ENCODE measurements around the gene ZNF219.

ZNF219 gene

DNA sequence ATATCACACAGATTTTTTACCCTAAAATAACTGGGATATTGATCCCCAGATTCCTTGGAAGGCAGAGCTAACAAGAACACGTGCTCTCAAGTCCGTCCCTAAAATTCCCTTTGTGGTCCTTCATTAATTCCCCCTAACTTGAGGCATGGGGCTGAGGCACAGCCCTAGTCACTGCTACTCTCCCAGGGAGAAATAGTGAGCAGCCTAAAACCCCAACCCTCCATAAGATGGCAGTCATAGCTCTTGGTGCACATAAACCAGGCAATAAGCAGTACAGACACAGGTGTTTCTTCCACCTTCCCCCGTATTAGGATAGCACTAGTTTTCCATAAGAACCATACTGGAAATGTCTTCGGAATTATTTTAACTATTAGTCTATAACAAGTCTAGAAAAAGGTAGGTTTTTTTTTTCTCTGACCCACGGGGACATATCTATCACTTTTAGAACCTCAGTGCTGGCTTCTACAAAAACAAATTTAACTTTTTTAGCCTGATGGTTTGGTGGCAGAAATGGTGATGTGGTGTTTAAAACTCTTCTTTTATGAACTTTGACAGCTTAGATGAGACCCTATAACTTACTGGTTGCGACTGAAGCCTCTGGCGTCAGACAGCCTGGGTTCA, 31.5 kb downstream of the ZNF219 start:
- DNase-seq (ENCODE audit: low read depth), result no peak

GRCh38 chr14:21063479-21063878, 35.0 kb downstream of the ZNF219 start:
- DNase-seq (ENCODE audit: low read depth), result no peak

DNA sequence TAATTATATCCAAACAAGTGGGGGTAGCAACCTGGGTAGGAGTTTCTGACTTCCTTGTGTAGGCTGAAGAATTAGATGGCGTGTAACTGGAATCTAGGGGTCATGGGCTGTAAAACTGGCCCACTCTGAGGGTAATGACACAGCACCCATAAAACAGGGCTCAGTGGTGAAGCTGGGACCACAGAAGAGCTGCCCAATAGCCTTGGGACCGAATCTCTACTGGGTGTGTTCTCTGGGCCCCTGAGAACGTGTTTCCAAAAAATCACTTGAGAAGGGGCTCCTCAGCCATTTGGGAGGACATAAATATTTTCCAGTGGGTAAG, 37.1 kb downstream of the ZNF219 start:
- DNase-seq (ENCODE audit: low read depth), result no peak

GRCh38 chr14:21060614-21061346, 37.7 kb downstream of the ZNF219 start:
- DNase-seq (ENCODE audit: low read depth), result no peak

- DNase-seq (ENCODE audit: low read depth), result no peak
Measured at GRCh38 chr14:21059842-21060613, 38.4 kb downstream of the ZNF219 start.

DNA sequence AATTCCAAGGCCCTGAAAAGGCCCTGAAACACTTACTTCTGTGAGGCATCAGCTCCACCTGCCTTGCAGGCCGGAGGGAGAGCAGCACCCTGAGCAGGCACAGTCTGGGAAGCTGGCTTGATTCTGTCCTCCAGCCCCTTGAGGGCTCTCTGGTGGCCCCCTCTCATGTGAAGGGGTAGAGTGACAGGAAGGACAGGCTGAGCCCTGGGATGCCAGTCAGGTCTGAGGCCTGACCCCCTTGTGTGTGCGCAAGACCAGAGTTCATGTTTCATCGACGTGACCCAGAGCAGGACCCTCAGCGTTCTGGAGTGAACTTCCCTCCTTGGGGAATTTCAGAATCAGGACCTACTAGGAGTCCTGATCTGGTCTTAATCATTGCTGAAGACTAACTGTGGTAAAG, 39.6 kb downstream of the ZNF219 start:
- DNase-seq (ENCODE audit: low read depth), result no peak

- no peak for DNase-seq (ENCODE audit: low read depth)
Measured at GRCh38 chr14:21057803-21058675, 40.4 kb downstream of the ZNF219 start, which contains the start of gene RNASE8. Gene RNASE8 (plus strand): TSS chr14:21057822. CDS start chr14:21057893, 71 bp downstream.

DNA sequence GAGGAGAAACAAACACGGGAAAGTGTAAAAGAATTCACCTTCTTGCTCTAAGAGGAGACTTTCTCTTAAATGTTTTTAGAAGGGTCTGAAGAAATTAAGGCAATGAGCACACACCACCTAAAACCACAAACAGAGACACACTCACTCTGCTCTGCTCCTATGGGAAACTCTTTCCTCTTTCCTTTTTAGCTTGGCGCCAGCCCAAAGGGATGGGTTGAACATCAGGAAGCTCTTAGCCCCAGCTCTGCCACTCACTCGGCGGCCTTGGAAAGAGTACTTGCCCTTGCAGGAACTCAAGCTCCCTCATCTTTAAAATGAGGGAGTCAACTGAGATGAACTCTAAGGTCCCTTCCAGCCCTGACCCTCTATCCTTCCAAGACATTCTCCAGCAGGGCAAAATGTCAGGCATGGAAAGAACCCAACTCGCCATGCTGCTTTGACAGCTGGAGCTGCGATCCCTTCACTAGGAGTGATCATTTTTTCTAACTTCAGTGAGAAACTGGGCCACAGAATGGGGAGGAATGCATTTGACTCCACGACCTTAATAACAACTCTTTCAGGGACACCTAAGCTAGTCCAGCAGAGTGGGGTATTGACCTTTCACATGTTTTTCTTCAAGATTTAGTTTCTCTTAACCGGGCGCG, 41.8 kb downstream of the ZNF219 start:
- no peak for DNase-seq (ENCODE audit: low read depth)

- no peak for DNase-seq (ENCODE audit: low read depth)
Measured at GRCh38 chr14:21055432-21056117, 42.9 kb downstream of the ZNF219 start.

DNA sequence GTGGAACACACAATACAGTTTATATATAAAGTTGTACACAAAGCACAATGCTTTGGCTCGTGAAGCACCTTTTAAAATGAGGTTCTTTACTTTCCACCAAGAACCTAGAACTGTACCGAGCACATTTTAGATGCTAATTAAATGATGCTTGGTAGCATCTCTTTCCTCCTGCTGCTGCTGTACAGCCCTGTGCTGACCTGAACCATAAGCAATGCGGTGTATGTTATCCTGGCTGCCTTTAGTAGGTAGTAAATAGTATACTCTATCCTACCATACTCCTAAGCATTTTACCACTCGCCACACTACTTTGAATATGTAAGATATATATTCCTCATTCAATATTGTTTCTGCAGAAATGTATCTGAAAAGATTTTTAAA, 43.7 kb downstream of the ZNF219 start:
- no peak for DNase-seq (ENCODE audit: low read depth)

DNA sequence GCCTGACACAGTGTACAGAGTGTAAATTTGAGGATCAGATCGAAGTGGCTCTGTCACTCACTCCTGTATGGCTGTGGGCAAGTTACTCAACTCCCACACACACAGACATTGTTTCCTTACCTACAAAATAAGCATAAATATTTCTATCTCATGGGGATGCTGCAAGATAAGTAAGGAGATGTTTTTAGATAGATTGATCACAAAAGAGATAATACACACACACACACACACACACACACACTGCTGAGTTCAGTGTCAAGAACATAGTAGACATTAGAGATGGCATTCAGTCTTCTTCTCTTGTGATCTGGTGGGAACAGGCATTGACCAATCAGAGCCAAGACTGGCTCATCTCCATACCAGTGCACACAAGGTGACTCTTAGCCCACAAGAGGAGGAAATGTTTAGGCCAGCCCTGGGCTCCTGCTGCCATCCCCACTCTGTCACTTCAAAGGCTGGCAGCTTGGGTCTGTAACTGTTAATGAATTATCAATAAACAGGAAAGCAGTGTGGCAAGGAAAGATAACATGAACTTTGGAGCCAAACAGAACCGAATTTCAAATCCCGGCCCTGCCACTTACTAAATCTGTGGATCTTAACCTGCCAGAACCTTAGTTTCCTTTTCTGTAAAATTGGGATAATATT, 44.2 kb downstream of the ZNF219 start:
- DNase-seq (ENCODE audit: low read depth), result no peak

DNA sequence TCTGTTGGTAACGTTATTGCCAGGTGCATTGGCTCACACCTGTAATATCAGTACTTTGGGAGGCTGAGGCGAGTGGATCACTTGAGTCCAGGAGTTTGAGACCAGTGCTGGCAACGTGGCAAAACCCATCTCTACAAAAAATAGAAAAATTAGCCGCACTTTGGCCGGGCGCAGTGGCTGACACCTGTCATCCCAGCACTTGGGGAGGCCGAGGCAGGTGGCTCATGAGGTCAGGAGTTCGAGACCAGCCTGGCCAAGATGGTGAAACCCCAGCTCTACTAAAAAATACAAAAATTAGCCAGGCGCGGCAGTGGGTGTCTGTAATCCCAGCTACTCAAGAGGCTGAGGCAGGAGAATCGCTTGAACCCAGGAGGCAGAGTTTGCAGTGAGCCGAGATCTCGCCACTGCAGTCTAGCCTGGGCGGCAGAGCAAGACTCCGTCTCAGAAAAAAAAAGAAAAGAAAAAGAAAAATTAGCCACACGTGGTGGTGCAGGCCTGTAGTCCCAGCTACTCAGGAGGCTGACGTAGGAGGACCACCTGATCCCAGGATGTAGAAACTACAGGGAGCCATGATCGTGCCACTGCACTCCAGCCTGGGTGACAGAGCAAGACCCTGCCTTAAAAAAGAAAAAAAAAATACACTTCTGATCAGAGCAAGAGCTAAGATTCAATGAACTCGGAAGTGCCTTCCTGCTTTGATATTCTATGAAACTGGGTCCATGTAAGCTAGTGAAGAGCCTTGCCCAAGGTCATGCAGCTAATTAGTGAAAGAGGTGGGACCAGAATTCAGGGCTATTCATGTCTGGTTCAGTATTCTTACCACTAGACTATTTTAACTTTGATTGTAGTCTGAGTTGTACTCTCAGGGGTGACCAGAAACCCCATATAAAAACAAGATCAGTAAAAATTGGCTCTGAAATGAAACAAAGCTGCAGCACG, 45.0 kb downstream of the ZNF219 start:
- no peak for DNase-seq (ENCODE audit: low read depth)

DNA sequence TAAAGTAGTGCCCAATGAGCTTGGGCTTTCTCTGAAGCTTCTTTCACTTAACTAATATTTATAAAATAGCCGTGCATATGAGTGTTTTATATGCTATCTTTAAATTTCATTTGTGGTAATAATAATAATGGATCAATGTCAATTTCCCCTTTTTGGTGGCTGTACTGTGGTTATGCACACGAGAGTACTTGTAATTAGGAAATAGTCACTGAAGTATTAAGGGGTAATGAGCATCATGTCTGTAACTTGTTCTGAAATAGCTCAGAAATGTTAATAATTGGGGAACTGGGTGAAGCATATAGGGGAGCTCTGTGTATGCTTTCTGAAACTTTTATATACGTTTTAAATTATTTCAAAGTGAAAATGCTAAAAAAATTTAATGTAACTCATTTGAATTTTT, 47.9 kb downstream of the ZNF219 start:
- no peak for DNase-seq (ENCODE audit: low read depth)

GRCh38 chr14:21049271-21049673, 49.2 kb downstream of the ZNF219 start:
- no peak for DNase-seq (ENCODE audit: low read depth)

- DNase-seq (ENCODE audit: low read depth), result no peak
Measured at GRCh38 chr14:21048638-21049037, 49.8 kb downstream of the ZNF219 start.

DNA sequence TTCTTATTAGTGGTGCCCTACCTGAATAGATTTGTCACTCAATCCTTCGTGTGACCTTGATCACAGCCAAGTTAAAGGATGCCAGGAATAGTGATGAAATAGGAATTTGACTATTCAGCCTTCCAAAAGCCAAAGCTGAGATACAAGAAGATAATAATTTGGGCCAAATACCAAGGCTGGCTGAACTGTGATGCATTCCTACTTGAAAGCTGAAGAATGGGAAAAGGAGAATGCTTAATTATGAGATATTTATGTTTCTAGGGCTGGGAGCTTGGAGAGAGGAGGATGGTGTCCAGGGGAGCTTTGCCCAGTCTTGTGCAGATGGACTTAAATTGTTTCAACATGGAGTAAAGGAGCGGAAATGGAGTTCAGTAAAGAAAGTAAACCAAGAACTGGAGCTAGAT, 51.1 kb downstream of the ZNF219 start:
- DNase-seq (ENCODE audit: low read depth), result no peak

- DNase-seq (ENCODE audit: low read depth), result no peak
Measured at GRCh38 chr14:21043974-21044618, 54.4 kb downstream of the ZNF219 start.

GRCh38 chr14:21043387-21043973, 55.0 kb downstream of the ZNF219 start:
- DNase-seq (ENCODE audit: low read depth), result no peak

DNA sequence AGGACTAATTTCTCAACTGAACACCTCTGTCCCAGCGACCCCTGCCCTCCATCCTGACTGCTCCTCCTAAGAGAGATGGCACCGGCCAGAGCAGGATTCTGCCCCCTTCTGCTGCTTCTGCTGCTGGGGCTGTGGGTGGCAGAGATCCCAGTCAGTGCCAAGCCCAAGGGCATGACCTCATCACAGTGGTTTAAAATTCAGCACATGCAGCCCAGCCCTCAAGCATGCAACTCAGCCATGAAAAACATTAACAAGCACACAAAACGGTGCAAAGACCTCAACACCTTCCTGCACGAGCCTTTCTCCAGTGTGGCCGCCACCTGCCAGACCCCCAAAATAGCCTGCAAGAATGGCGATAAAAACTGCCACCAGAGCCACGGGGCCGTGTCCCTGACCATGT, 55.5 kb downstream of the ZNF219 start:
- no peak for DNase-seq (ENCODE audit: low read depth)
